WTC11 (cell line): ENCODE results near the gene CNTN1. TPM values are rescaled to one million over a fixed set of nuclear protein-coding genes. Genes with fewer than 3 reads are reported as not detected.

Experiments
- ATAC-seq: fragments of 200-7000 bp; cut with Tn5 transposase; 2 replicates; pipeline ENCODE4 v1.10.0; 2021; ENCODE audit warnings: mild to moderate bottlenecking, moderate library complexity
- CTCF ChIA-PET: fragments of 300-600 bp; sonication (Branson Sonifier 250); formaldehyde crosslinking; loops from one replicate; lab custom pipeline; 2021; ENCODE audit warnings: antibody characterized with exemption; lab: Charles Lee
- POLR2A ChIA-PET: fragments of 350-600 bp; sonication (Branson Sonifier 250); formaldehyde crosslinking; loops from one replicate; lab custom pipeline; 2021; ENCODE audit warnings: antibody characterized with exemption; lab: Charles Lee
- DNase-seq: peaks from one replicate; pipeline ENCODE4 v3.0.0; 2021; ENCODE audit warnings: low spot score
- H3K27ac Mint-ChIP-seq: 2 replicates; pipeline ENCODE4 v1.8.0; 2021; ENCODE audit warnings: mixed read lengths
- H3K27me3 Mint-ChIP-seq: 2 replicates; pipeline ENCODE4 v1.8.0; 2021; ENCODE audit warnings: low read depth, mild to moderate bottlenecking, moderate library complexity, mixed read lengths
- H3K36me3 Mint-ChIP-seq: 2 replicates; pipeline ENCODE4 v1.8.0; 2021; ENCODE audit warnings: mixed read lengths
- H3K4me1 Mint-ChIP-seq: 2 replicates; pipeline ENCODE4 v1.8.0; 2022; ENCODE audit warnings: mixed read lengths
- H3K4me3 Mint-ChIP-seq: 2 replicates; pipeline ENCODE4 v1.8.0; 2021; ENCODE audit warnings: mild to moderate bottlenecking, moderate library complexity, mixed read lengths
- H3K9me3 Mint-ChIP-seq: 2 replicates; pipeline ENCODE4 v1.8.0; 2021; ENCODE audit warnings: mixed read lengths
- AR ChIP-seq: fragments of 250-450 bp; sonication (Bioruptor Pico); IDR thresholded peaks from 2 replicates; pipeline ENCODE4 v1.9.0; 2021; ENCODE audit warnings: mild to moderate bottlenecking
- E2F4 ChIP-seq: sonication (generic); formaldehyde crosslinking; IDR thresholded peaks from 2 replicates; pipeline ENCODE4 v1.8.1; 2022; ENCODE audit warnings: low read depth, mild to moderate bottlenecking, moderate library complexity, missing genetic modification reagents, borderline replicate concordance
- ELF4 ChIP-seq: sonication (generic); formaldehyde crosslinking; IDR thresholded peaks from 2 replicates; pipeline ENCODE4 v1.8.1; 2022; ENCODE audit warnings: low read depth, mild to moderate bottlenecking, moderate library complexity, missing genetic modification reagents
- EMX1 ChIP-seq: fragments of 250-450 bp; sonication (Bioruptor Pico); IDR thresholded peaks from 2 replicates; pipeline ENCODE4 v1.8.0; 2021; ENCODE audit warnings: mild to moderate bottlenecking
- FOXK1 ChIP-seq: sonication (generic); formaldehyde crosslinking; IDR thresholded peaks from 2 replicates; pipeline ENCODE4 v1.8.0; 2022; ENCODE audit warnings: mild to moderate bottlenecking, moderate library complexity, missing genetic modification reagents
- KAT7 ChIP-seq: sonication (generic); formaldehyde crosslinking; IDR thresholded peaks from 2 replicates; pipeline ENCODE4 v1.8.1; 2023; ENCODE audit warnings: missing genetic modification reagents, mild to moderate bottlenecking, borderline replicate concordance
- MAX ChIP-seq: sonication (generic); formaldehyde crosslinking; IDR thresholded peaks from 2 replicates; pipeline ENCODE4 v1.8.0; 2022; ENCODE audit warnings: mild to moderate bottlenecking, missing genetic modification reagents
- MXD4 ChIP-seq: fragments of 250-450 bp; sonication (Bioruptor Pico); IDR thresholded peaks from 2 replicates; pipeline ENCODE4 v1.8.0; 2021; ENCODE audit warnings: mild to moderate bottlenecking, moderate library complexity, borderline replicate concordance
- PRRX2 ChIP-seq: fragments of 250-450 bp; sonication (Bioruptor Pico); IDR thresholded peaks from 2 replicates; pipeline ENCODE4 v1.8.0; 2021; ENCODE audit warnings: mild to moderate bottlenecking
- TCF7 ChIP-seq: sonication (generic); formaldehyde crosslinking; IDR thresholded peaks from 2 replicates; pipeline ENCODE4 v1.8.0; 2022; ENCODE audit warnings: mild to moderate bottlenecking, low read depth, missing genetic modification reagents, moderate library complexity
- ZNF121 ChIP-seq: sonication (generic); formaldehyde crosslinking; IDR thresholded peaks from 2 replicates; pipeline ENCODE4 v1.8.0; 2023; ENCODE audit warnings: missing genetic modification reagents
- ZNF138 ChIP-seq: sonication (generic); formaldehyde crosslinking; conservative IDR thresholded peaks from 2 replicates; pipeline ENCODE4 v1.8.1; 2022; ENCODE audit warnings: mild to moderate bottlenecking, moderate library complexity, missing genetic modification reagents
- ZNF317 ChIP-seq: sonication (generic); formaldehyde crosslinking; IDR thresholded peaks from 2 replicates; pipeline ENCODE4 v1.8.1; 2023; ENCODE audit warnings: low read depth, mild to moderate bottlenecking, moderate library complexity, missing genetic modification reagents, borderline replicate concordance
- ZNF425 ChIP-seq: fragments of 250-450 bp; sonication (Bioruptor Pico); conservative IDR thresholded peaks from 2 replicates; pipeline ENCODE4 v1.9.0; 2021; ENCODE audit warnings: mild to moderate bottlenecking
- ZNF532 ChIP-seq: fragments of 250-450 bp; sonication (Bioruptor Pico); IDR thresholded peaks from 2 replicates; pipeline ENCODE4 v1.9.0; 2021; ENCODE audit warnings: mild to moderate bottlenecking, borderline replicate concordance
- ZSCAN18 ChIP-seq: fragments of 250-450 bp; sonication (Bioruptor Pico); IDR thresholded peaks from 2 replicates; pipeline ENCODE4 v2.1.2; 2022; ENCODE audit warnings: mild to moderate bottlenecking, moderate library complexity
- total RNA-seq: library from RNA; stranded (reverse); gene quantifications from 3 replicates; pipeline ENCODE4 v1.2.3, GENCODE V29; 2021

CNTN1 gene
- total RNA-seq, 1 experiment from 2014 or later, result 16.9 TPM

- ATAC-seq (no peak), DNase-seq (no peak)
- ChIA-PET POLR2A (no interaction called here), CTCF (no interaction called here)
- H3K4me1 Mint-ChIP-seq, result peaks cover 9% of the 10 kb centered on the region
- H3K9me3 Mint-ChIP-seq, result peaks cover 10% of the 10 kb centered on the region
- TF ChIP-seq E2F4 (CRISPR knock-in tag), result no peak
- TF ChIP-seq ZNF317 (CRISPR knock-in tag), result no peak
- no peak for TF ChIP-seq TCF7 (CRISPR knock-in tag)
- no peak for TF ChIP-seq KAT7 (CRISPR knock-in tag)
- no peak for TF ChIP-seq AR (CRISPR knock-in tag)
- no peak for TF ChIP-seq ZNF138 (CRISPR knock-in tag)
- TF ChIP-seq ZNF121, result no peak
- TF ChIP-seq ELF4 (CRISPR knock-in tag), result no peak
- TF ChIP-seq EMX1 (CRISPR knock-in tag), result no peak
- no peak for TF ChIP-seq ZNF425 (CRISPR knock-in tag)
- H3K4me3 Mint-ChIP-seq, result no peak overlapping the region
- no peak overlapping the region for H3K27ac Mint-ChIP-seq
- H3K36me3 Mint-ChIP-seq, result no peaks in the 10 kb centered on the region
- H3K27me3 Mint-ChIP-seq, result no peaks in the 10 kb centered on the region
Measured at GRCh38 chr12:40992674-40993073, 300.4 kb downstream of the CNTN1 start.

GRCh38 chr12:40993158-40993557 is 300.9 kb downstream of the CNTN1 start:
- CTCF ChIA-PET, result no interaction called here
- Mint-ChIP-seq H3K9me3 (peaks cover 10% of the 10 kb centered on the region), H3K27ac (no peak overlapping the region), H3K4me1 (peaks cover 9% of the 10 kb centered on the region), H3K4me3 (no peak overlapping the region), H3K36me3 (no peaks in the 10 kb centered on the region), H3K27me3 (no peaks in the 10 kb centered on the region)
- TF ChIP-seq ZSCAN18 (CRISPR knock-in tag), result no peak
- TF ChIP-seq MXD4 (CRISPR knock-in tag), result no peak
- DNase-seq, result no peak
- ATAC-seq, result no peak
- POLR2A ChIA-PET, result no interaction called here

- DNase-seq (no peak), ATAC-seq (peak; percentile 68)
- no peak overlapping the region for H3K27ac Mint-ChIP-seq
- H3K36me3 Mint-ChIP-seq, result peaks cover 3% of the 10 kb centered on the region
- POLR2A ChIA-PET, result interaction anchor here (0.7 kb wide), 1 partner anchor 264 kb away, joined by 4 read pairs; no protein-coding TSS in a partner anchor
- peaks cover 4% of the 10 kb centered on the region for H3K4me1 Mint-ChIP-seq
- H3K9me3 Mint-ChIP-seq, result peaks cover 7% of the 10 kb centered on the region
- H3K27me3 Mint-ChIP-seq, result no peaks in the 10 kb centered on the region
- H3K4me3 Mint-ChIP-seq, result no peak overlapping the region
- CTCF ChIA-PET, result interaction anchor here (0.6 to 0.7 kb wide), 2 partner anchors 795 to 1141 kb away, joined by 3 to 4 read pairs; no protein-coding TSS in a partner anchor
- no peak for TF ChIP-seq PRRX2 (CRISPR knock-in tag)
- TF ChIP-seq MAX (CRISPR knock-in tag), result no peak
- no peak for TF ChIP-seq ZNF532 (CRISPR knock-in tag)
- no peak for TF ChIP-seq FOXK1
- no peak for TF ChIP-seq ZNF425 (CRISPR knock-in tag)
Measured at GRCh38 chr12:40996091-40996490, 303.9 kb downstream of the CNTN1 start.
